ENCODE data around the gene LMNA. TPM values are rescaled to one million over a fixed set of nuclear protein-coding genes. Genes with fewer than 3 reads are reported as not detected.

Gene LMNA
- total RNA-seq, 1 donor from 2014 or later: 246 TPM

DNA sequence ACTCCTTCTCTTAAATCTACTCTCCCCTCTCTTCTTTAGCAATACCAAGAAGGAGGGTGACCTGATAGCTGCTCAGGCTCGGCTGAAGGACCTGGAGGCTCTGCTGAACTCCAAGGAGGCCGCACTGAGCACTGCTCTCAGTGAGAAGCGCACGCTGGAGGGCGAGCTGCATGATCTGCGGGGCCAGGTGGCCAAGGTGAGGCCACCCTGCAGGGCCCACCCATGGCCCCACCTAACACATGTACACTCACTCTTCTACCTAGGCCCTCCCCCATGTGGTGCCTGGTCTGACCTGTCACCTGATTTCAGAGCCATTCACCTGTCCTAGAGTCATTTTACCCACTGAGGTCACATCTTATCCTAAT, 16.0 kb downstream of the LMNA start:
- H3K4me3 Mint-ChIP-seq (ENCODE audit: low read depth): no peak overlapping the region
- intact Hi-C loops (cut with micrococcal nuclease): loop anchor here (1.0 kb wide), 2 partner anchors 34 to 40 kb away; no protein-coding TSS in a partner anchor
- H3K27ac Mint-ChIP-seq: no peak overlapping the region
- no peaks in the 10 kb centered on the region for H3K9me3 Mint-ChIP-seq
- H3K27me3 Mint-ChIP-seq (ENCODE audit: low read depth): no peaks in the 10 kb centered on the region
- H3K36me3 Mint-ChIP-seq (ENCODE audit: low read depth): peaks cover 48% of the 10 kb centered on the region
- no peak for DNase-seq (ENCODE audit: low spot score)
- H3K4me1 Mint-ChIP-seq (ENCODE audit: low read depth): peaks cover 44% of the 10 kb centered on the region

- H3K36me3 Mint-ChIP-seq (ENCODE audit: low read depth): peaks cover 59% of the 10 kb centered on the region
- H3K4me1 Mint-ChIP-seq (ENCODE audit: low read depth): peaks cover 6% of the 10 kb centered on the region
- intact Hi-C loops (cut with micrococcal nuclease): no loop called here
Measured at GRCh38 chr1:156134716-156135435, 20.4 kb downstream of the LMNA start.

DNA sequence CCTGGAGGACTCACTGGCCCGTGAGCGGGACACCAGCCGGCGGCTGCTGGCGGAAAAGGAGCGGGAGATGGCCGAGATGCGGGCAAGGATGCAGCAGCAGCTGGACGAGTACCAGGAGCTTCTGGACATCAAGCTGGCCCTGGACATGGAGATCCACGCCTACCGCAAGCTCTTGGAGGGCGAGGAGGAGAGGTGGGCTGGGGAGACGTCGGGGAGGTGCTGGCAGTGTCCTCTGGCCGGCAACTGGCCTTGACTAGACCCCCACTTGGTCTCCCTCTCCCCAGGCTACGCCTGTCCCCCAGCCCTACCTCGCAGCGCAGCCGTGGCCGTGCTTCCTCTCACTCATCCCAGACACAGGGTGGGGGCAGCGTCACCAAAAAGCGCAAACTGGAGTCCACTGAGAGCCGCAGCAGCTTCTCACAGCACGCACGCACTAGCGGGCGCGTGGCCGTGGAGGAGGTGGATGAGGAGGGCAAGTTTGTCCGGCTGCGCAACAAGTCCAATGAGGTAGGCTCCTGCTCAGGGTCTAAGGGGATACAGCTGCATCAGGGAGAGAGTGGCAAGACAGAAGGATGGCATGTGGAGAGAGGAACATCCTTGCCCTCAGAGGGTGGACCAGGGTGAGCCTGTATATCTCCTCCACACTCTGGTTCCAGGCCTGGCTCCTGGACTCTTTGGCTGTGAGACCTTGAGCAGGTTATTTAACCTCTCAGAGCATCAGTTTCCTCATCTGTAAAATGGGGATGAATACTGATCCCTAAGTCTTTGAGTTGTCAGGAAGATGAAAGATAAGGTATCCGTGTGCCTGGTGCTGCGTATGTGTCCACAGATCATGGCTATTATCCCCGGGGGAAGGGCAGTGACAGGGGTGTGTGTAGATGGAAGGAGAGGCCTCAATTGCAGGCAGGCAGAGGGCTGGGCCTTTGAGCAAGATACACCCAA, 21.7 kb downstream of the LMNA start:
- DNase-seq (ENCODE audit: low spot score): no peak
- Mint-ChIP-seq H3K36me3 (ENCODE audit: low read depth) (peaks cover 54% of the 10 kb centered on the region), H3K27me3 (ENCODE audit: low read depth) (no peaks in the 10 kb centered on the region), H3K4me3 (ENCODE audit: low read depth) (no peak overlapping the region), H3K27ac (no peak overlapping the region), H3K4me1 (ENCODE audit: low read depth) (peaks cover 2% of the 10 kb centered on the region), H3K9me3 (no peaks in the 10 kb centered on the region)
- intact Hi-C loops (cut with micrococcal nuclease): no loop called here

More at GRCh38 chr1:156134716-156135435, 20.4 kb downstream of the LMNA start:
- DNase-seq (ENCODE audit: low spot score): no peak
- no peaks in the 10 kb centered on the region for H3K9me3 Mint-ChIP-seq
- H3K4me3 Mint-ChIP-seq (ENCODE audit: low read depth): no peak overlapping the region
- H3K27me3 Mint-ChIP-seq (ENCODE audit: low read depth): no peaks in the 10 kb centered on the region
- no peak overlapping the region for H3K27ac Mint-ChIP-seq

GRCh38 chr1:156136970-156137483, 22.5 kb downstream of the LMNA start:
- Mint-ChIP-seq H3K9me3 (no peaks in the 10 kb centered on the region), H3K27ac (no peak overlapping the region), H3K36me3 (ENCODE audit: low read depth) (peaks cover 49% of the 10 kb centered on the region), H3K27me3 (ENCODE audit: low read depth) (no peaks in the 10 kb centered on the region), H3K4me3 (ENCODE audit: low read depth) (no peak overlapping the region), H3K4me1 (ENCODE audit: low read depth) (peaks cover 2% of the 10 kb centered on the region)
- DNase-seq (ENCODE audit: low spot score): no peak
- intact Hi-C loops (cut with micrococcal nuclease): no loop called here

DNA sequence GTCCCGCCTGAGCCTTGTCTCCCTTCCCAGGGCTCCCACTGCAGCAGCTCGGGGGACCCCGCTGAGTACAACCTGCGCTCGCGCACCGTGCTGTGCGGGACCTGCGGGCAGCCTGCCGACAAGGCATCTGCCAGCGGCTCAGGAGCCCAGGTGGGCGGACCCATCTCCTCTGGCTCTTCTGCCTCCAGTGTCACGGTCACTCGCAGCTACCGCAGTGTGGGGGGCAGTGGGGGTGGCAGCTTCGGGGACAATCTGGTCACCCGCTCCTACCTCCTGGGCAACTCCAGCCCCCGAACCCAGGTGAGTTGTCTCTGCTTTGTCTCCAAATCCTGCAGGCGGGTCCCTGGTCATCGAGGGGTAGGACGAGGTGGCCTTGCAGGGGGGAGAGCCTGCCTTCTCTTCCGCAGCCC, 24.0 kb downstream of the LMNA start:
- intact Hi-C loops (cut with micrococcal nuclease): no loop called here
- H3K9me3 Mint-ChIP-seq: no peaks in the 10 kb centered on the region
- H3K36me3 Mint-ChIP-seq (ENCODE audit: low read depth): peaks cover 47% of the 10 kb centered on the region
- H3K27me3 Mint-ChIP-seq (ENCODE audit: low read depth): no peaks in the 10 kb centered on the region
- no peak for DNase-seq (ENCODE audit: low spot score)
- H3K27ac Mint-ChIP-seq: no peak overlapping the region
- H3K4me1 Mint-ChIP-seq (ENCODE audit: low read depth): peaks cover 2% of the 10 kb centered on the region
- no peak overlapping the region for H3K4me3 Mint-ChIP-seq (ENCODE audit: low read depth)

GRCh38 chr1:156140879-156141707, 26.6 kb downstream of the LMNA start:
- no peak overlapping the region for H3K27ac Mint-ChIP-seq
- peaks cover 25% of the 10 kb centered on the region for H3K36me3 Mint-ChIP-seq (ENCODE audit: low read depth)
- H3K4me3 Mint-ChIP-seq (ENCODE audit: low read depth): no peak overlapping the region
- no peaks in the 10 kb centered on the region for H3K9me3 Mint-ChIP-seq
- no peaks in the 10 kb centered on the region for H3K27me3 Mint-ChIP-seq (ENCODE audit: low read depth)
- no peak for DNase-seq (ENCODE audit: low spot score)
- intact Hi-C loops (cut with micrococcal nuclease): loop anchor here (10.0 kb wide), 1 partner anchor 174 kb away; no protein-coding TSS in a partner anchor
- peaks cover 7% of the 10 kb centered on the region for H3K4me1 Mint-ChIP-seq (ENCODE audit: low read depth)

GRCh38 chr1:156143765-156144489, 29.4 kb downstream of the LMNA start:
- H3K36me3 Mint-ChIP-seq (ENCODE audit: low read depth): peaks cover 7% of the 10 kb centered on the region
- DNase-seq (ENCODE audit: low spot score): no peak
- no peak overlapping the region for H3K27ac Mint-ChIP-seq
- H3K27me3 Mint-ChIP-seq (ENCODE audit: low read depth): no peaks in the 10 kb centered on the region
- intact Hi-C loops (cut with micrococcal nuclease): loop anchor here (10.0 kb wide), 1 partner anchor 171 kb away; no protein-coding TSS in a partner anchor
- H3K4me1 Mint-ChIP-seq (ENCODE audit: low read depth): peaks cover 26% of the 10 kb centered on the region
- H3K4me3 Mint-ChIP-seq (ENCODE audit: low read depth): no peak overlapping the region
- H3K9me3 Mint-ChIP-seq: no peaks in the 10 kb centered on the region

GRCh38 chr1:156144742-156145141, 30.2 kb downstream of the LMNA start:
- H3K27me3 Mint-ChIP-seq (ENCODE audit: low read depth): no peaks in the 10 kb centered on the region
- intact Hi-C loops (cut with micrococcal nuclease): loop anchor here (10.0 kb wide), 1 partner anchor 170 kb away; no protein-coding TSS in a partner anchor
- H3K36me3 Mint-ChIP-seq (ENCODE audit: low read depth): peaks cover 4% of the 10 kb centered on the region
- H3K4me3 Mint-ChIP-seq (ENCODE audit: low read depth): no peak overlapping the region
- H3K9me3 Mint-ChIP-seq: no peaks in the 10 kb centered on the region
- no peak for DNase-seq (ENCODE audit: low spot score)
- no peak overlapping the region for H3K27ac Mint-ChIP-seq
- H3K4me1 Mint-ChIP-seq (ENCODE audit: low read depth): peaks cover 26% of the 10 kb centered on the region

GRCh38 chr1:156145650-156146019, 31.1 kb downstream of the LMNA start:
- H3K4me1 Mint-ChIP-seq (ENCODE audit: low read depth): peaks cover 32% of the 10 kb centered on the region
- H3K36me3 Mint-ChIP-seq (ENCODE audit: low read depth): no peaks in the 10 kb centered on the region
- no peak overlapping the region for H3K4me3 Mint-ChIP-seq (ENCODE audit: low read depth)
- intact Hi-C loops (cut with micrococcal nuclease): loop anchor here (1.0 to 10.0 kb wide), 3 partner anchors 16 to 169 kb away; no protein-coding TSS in a partner anchor
- no peak for DNase-seq (ENCODE audit: low spot score)
- peak overlapping the region; percentile 76 for H3K27ac Mint-ChIP-seq
- no peaks in the 10 kb centered on the region for H3K9me3 Mint-ChIP-seq
- no peaks in the 10 kb centered on the region for H3K27me3 Mint-ChIP-seq (ENCODE audit: low read depth)

- Mint-ChIP-seq H3K9me3 (no peaks in the 10 kb centered on the region), H3K4me1 (ENCODE audit: low read depth) (peaks cover 36% of the 10 kb centered on the region), H3K27ac (peak overlapping the region; percentile 76), H3K36me3 (ENCODE audit: low read depth) (no peaks in the 10 kb centered on the region), H3K27me3 (ENCODE audit: low read depth) (no peaks in the 10 kb centered on the region), H3K4me3 (ENCODE audit: low read depth) (peak overlapping the region; percentile 18)
- peak; percentile 35 for DNase-seq (ENCODE audit: low spot score)
- intact Hi-C loops (cut with micrococcal nuclease): loop anchor here (1.0 to 10.0 kb wide), 3 partner anchors 15 to 169 kb away; no protein-coding TSS in a partner anchor
Measured at GRCh38 chr1:156146020-156146768, 31.7 kb downstream of the LMNA start.

- no peaks in the 10 kb centered on the region for H3K36me3 Mint-ChIP-seq (ENCODE audit: low read depth)
Measured at GRCh38 chr1:156146769-156147405, 32.4 kb downstream of the LMNA start.

More at GRCh38 chr1:156146769-156147405, 32.4 kb downstream of the LMNA start:
- Mint-ChIP-seq H3K27ac (peak overlapping the region; percentile 76), H3K4me3 (ENCODE audit: low read depth) (no peak overlapping the region), H3K9me3 (no peaks in the 10 kb centered on the region), H3K4me1 (ENCODE audit: low read depth) (peaks cover 36% of the 10 kb centered on the region), H3K27me3 (ENCODE audit: low read depth) (no peaks in the 10 kb centered on the region)
- DNase-seq (ENCODE audit: low spot score): no peak
- intact Hi-C loops (cut with micrococcal nuclease): loop anchor here (1.0 to 10.0 kb wide), 3 partner anchors 14 to 168 kb away; no protein-coding TSS in a partner anchor

All from activated T-helper 2 cell treated with anti-CD3 and anti-CD28 coated beads, Interferon-gamma antibody, Interleukin-2, Interleukin-4, amounts not matched to agents 10 μg/mL and 5 μg/mL and 100 μg/mL, durations not matched to agents 14 hours and 24 hours and 36 hours (primary cell).